GM23338 (cell line): Measurements from ENCODE around the gene DNTTIP2. TPM values are rescaled to one million over a fixed set of nuclear protein-coding genes. Genes with fewer than 3 reads are reported as not detected.

Experiments
- ATAC-seq: fragments of 200-7000 bp; cut with Tn5 transposase; 3 replicates; pipeline ENCODE4 v1.9.1; 2020
- DNase-seq: peaks from one replicate; pipeline ENCODE4 v3.0.0-alpha.2; 2015; ENCODE audit warnings: low spot score
- H2AFZ ChIP-seq: fragments of 200-600 bp; sonication (generic); 2 replicates; pipeline ENCODE4 v1.8.0; 2016; ENCODE audit warnings: antibody characterized with exemption, mild to moderate bottlenecking, moderate library complexity
- H3F3A ChIP-seq: fragments of 200-600 bp; sonication (generic); replicated peaks from 2 replicates; pipeline ENCODE4 v1.8.0; 2017; ENCODE audit warnings: antibody characterized with exemption, mixed run types, low read depth
- H3K27ac ChIP-seq: fragments of 200-600 bp; sonication (generic); 2 replicates; pipeline ENCODE4 v1.6.1; 2016; ENCODE audit warnings: low read depth
- H3K27me3 ChIP-seq: fragments of 200-600 bp; sonication (generic); 2 replicates; pipeline ENCODE4 v1.8.0; 2016; ENCODE audit warnings: mild to moderate bottlenecking, mixed run types, moderate library complexity; ENCODE audit not compliant: insufficient read depth
- H3K36me3 ChIP-seq: fragments of 200-600 bp; sonication (generic); 2 replicates; pipeline ENCODE4 v1.8.0; 2016; ENCODE audit warnings: mild to moderate bottlenecking; ENCODE audit not compliant: insufficient read depth
- H3K4me1 ChIP-seq: fragments of 200-600 bp; sonication (generic); 2 replicates; pipeline ENCODE4 v1.8.0; 2016; ENCODE audit warnings: mild to moderate bottlenecking, moderate library complexity; ENCODE audit not compliant: insufficient read depth
- H3K4me2 ChIP-seq: fragments of 200-600 bp; sonication (generic); 2 replicates; pipeline ENCODE4 v1.7.1; 2017; ENCODE audit warnings: mixed run types
- H3K4me3 ChIP-seq: fragments of 200-600 bp; sonication (generic); 2 replicates; pipeline ENCODE4 v1.6.1; 2016; ENCODE audit warnings: mixed run types
- H3K79me2 ChIP-seq: fragments of 200-600 bp; sonication (generic); replicated peaks from 2 replicates; pipeline ENCODE4 v1.8.0; 2017; ENCODE audit warnings: mild to moderate bottlenecking; ENCODE audit not compliant: insufficient read depth
- H3K9me2 ChIP-seq: fragments of 200-600 bp; sonication (generic); 2 replicates; pipeline ENCODE4 v1.8.0; 2017; ENCODE audit not compliant: insufficient read depth
- H4K20me1 ChIP-seq: fragments of 200-600 bp; sonication (generic); replicated peaks from 2 replicates; pipeline ENCODE4 v1.8.0; 2017; ENCODE audit warnings: mild to moderate bottlenecking; ENCODE audit not compliant: insufficient read depth
- H3K27ac Mint-ChIP-seq: 2 replicates; pipeline ENCODE4 v1.8.0; 2020; ENCODE audit warnings: inconsistent platforms, mild to moderate bottlenecking, moderate library complexity, mixed read lengths
- H3K27me3 Mint-ChIP-seq: 3 replicates; pipeline ENCODE4 v1.8.0; 2022; ENCODE audit warnings: low read depth, mild to moderate bottlenecking, moderate library complexity, mixed read lengths, inconsistent platforms; ENCODE audit not compliant: insufficient read depth, poor library complexity
- H3K36me3 Mint-ChIP-seq: 3 replicates; pipeline ENCODE4 v1.8.0; 2021; ENCODE audit warnings: low read depth, mild to moderate bottlenecking, inconsistent platforms, moderate library complexity, mixed read lengths
- H3K4me1 Mint-ChIP-seq: 3 replicates; pipeline ENCODE4 v1.8.0; 2020; ENCODE audit warnings: mild to moderate bottlenecking, inconsistent platforms, mixed read lengths
- H3K4me3 Mint-ChIP-seq: 3 replicates; pipeline ENCODE4 v1.8.0; 2021; ENCODE audit warnings: moderate library complexity, mild to moderate bottlenecking, inconsistent platforms, mixed read lengths
- H3K9me3 Mint-ChIP-seq: 3 replicates; pipeline ENCODE4 v1.8.0; 2020; ENCODE audit warnings: moderate library complexity, mild to moderate bottlenecking, inconsistent platforms, mixed read lengths
- CREB1 ChIP-seq: fragments of 250-450 bp; sonication (Bioruptor Pico); IDR thresholded peaks from 2 replicates; pipeline ENCODE4 v1.5.0; 2020; ENCODE audit warnings: low read depth, mild to moderate bottlenecking, moderate library complexity
- CTCF ChIP-seq, 2 experiments: fragments of 200-600 bp in 1 of 2; sonication (generic) in 1 of 2; conservative IDR thresholded peaks; 2 replicates each; pipeline versions ENCODE4 v1.5.1 to v1.6.1; 2016 to 2017; ENCODE audit warnings: antibody characterized with exemption in 2 of 2, low read depth in 2 of 2, mild to moderate bottlenecking in 2 of 2, moderate library complexity in 1 of 2
- ETS1 ChIP-seq: IDR thresholded peaks from 2 replicates; pipeline ENCODE4 v1.6.1; 2016; ENCODE audit warnings: antibody characterized with exemption
- EZH2 ChIP-seq: fragments of 200-600 bp; sonication (generic); IDR thresholded peaks from one replicate; pipeline ENCODE4 v1.8.0; 2017; ENCODE audit warnings: antibody characterized with exemption, mild to moderate bottlenecking, low read depth; ENCODE audit not compliant: unreplicated experiment
- EZH2phosphoT487 ChIP-seq: fragments of 200-600 bp; sonication (generic); IDR thresholded peaks from one replicate; pipeline ENCODE4 v1.8.1; 2018; ENCODE audit warnings: antibody characterized with exemption; ENCODE audit not compliant: unreplicated experiment
- JUNB ChIP-seq: IDR thresholded peaks from one replicate; pipeline ENCODE4 v1.6.1; 2016; ENCODE audit warnings: antibody characterized with exemption; ENCODE audit not compliant: unreplicated experiment
- NANOG ChIP-seq: IDR thresholded peaks from 2 replicates; pipeline ENCODE4 v1.6.1; 2016; ENCODE audit warnings: antibody characterized with exemption, borderline replicate concordance
- POLR2AphosphoS5 ChIP-seq: IDR thresholded peaks from 2 replicates; pipeline ENCODE4 v1.6.1; 2016; ENCODE audit warnings: antibody characterized with exemption, low read depth
- REST ChIP-seq: IDR thresholded peaks from one replicate; pipeline ENCODE4 v1.6.1; 2018; ENCODE audit warnings: antibody characterized with exemption; ENCODE audit not compliant: unreplicated experiment
- STAT1 ChIP-seq: IDR thresholded peaks from one replicate; pipeline ENCODE4 v1.6.1; 2016; ENCODE audit warnings: antibody characterized with exemption; ENCODE audit not compliant: unreplicated experiment
- ZNF114 ChIP-seq: fragments of 250-450 bp; sonication (Bioruptor Pico); IDR thresholded peaks from 2 replicates; pipeline ENCODE4 v1.5.0; 2020; ENCODE audit warnings: mild to moderate bottlenecking, moderate library complexity
- ZNF331 ChIP-seq: fragments of 250-450 bp; sonication (Bioruptor Pico); IDR thresholded peaks from 2 replicates; pipeline ENCODE4 v1.5.0; 2020; ENCODE audit warnings: low read depth, mild to moderate bottlenecking, moderate library complexity
- polyA plus RNA-seq: library from polyadenylated mRNA; unstranded; fragments of >200 nt; fragmentation: Nextera tagmentation; extraction: Ambion mirVana; gene quantifications from 2 replicates; pipeline ENCODE4 v1.2.1, GENCODE V29; 2016
- total RNA-seq: library from RNA; depleted of rRNA; stranded (reverse); fragments of >200 nt; shearing (Covaris generic); gene quantifications from 2 replicates; pipeline ENCODE4 v1.2.3, GENCODE V29; 2014
- TF ChIP-seq, protein P1 (sequence below): fragments of 250-450 bp; sonication (Bioruptor Pico); IDR thresholded peaks from 2 replicates; pipeline ENCODE4 v1.5.0; 2020; ENCODE audit warnings: mild to moderate bottlenecking, moderate library complexity

Gene DNTTIP2
- total and polyA plus RNA-seq, 2 experiments from 2014 or later = 48.1 to 91.3 TPM

DNA sequence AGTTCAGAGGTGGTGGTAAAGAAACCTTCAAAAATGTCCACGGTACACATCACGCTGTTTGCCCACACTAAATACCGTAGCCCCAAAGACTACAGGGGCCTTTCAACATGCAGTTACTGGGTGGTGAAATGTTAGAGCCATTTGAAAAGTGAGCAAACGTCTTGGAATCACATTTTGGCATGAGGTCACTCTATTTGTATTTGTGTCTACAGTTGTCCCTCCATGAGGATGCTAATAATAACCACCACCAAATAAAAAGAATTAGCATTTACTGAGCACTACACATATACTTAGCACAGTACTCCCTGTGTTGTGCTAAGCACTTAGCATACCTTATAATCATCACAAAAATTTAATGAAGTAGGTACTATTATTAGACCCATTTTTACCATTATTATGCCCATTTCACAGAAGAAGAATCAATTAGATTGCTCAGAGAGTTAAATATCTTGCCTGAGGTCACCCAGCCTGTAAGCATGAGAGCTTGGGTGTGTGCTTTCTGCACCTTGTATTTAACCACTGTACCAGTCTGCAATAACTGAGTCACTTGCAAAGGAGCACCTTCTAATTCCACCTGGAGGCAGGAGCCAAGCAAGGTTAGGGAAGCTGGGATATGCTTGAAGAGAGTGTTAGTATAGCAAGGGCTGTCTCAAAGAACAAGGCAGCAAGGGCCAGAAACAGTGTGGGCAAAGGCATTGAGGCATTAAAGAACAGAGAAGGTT lies 57.4 kb downstream of the DNTTIP2 start:
- Histone ChIP-seq H3K27me3 (no peaks in the 10 kb centered on the region), H3K79me2 (no peaks in the 10 kb centered on the region), H2AFZ (no peak overlapping the region), H3F3A (0 out of 2 replicates have a peak, but pooled peaks cover 4% of the 10 kb centered on the region), H3K4me2 (peak overlapping the region; percentile 10; the same call in 1 of the 2 replicates), H3K4me1 (peaks cover 25% of the 10 kb centered on the region), H4K20me1 (no peaks in the 10 kb centered on the region), H3K36me3 (no peaks in the 10 kb centered on the region), H3K27ac (peak overlapping the region; percentile 18; the same call in 1 of the 2 replicates), H3K4me3 (no peak overlapping the region), H3K9me2 (peaks cover 31% of the 10 kb centered on the region)
- peak overlapping the region; percentile 84 for H3K27ac Mint-ChIP-seq
- TF ChIP-seq POLR2AphosphoS5 (no peak), STAT1 (no peak), JUNB (no peak), ZNF331 (CRISPR knock-in tag) (no peak), EZH2 (no peak), CTCF (conservative IDR thresholded peaks at IDR 0.05; ENCODE audit: low read depth in 2 of 2) (no peak), ZNF114 (CRISPR knock-in tag) (no peak), CREB1 (no peak), NANOG (no peak), ETS1 (no peak), REST (no peak), EZH2phosphoT487 (no peak)
- TF ChIP-seq, protein P1, sequence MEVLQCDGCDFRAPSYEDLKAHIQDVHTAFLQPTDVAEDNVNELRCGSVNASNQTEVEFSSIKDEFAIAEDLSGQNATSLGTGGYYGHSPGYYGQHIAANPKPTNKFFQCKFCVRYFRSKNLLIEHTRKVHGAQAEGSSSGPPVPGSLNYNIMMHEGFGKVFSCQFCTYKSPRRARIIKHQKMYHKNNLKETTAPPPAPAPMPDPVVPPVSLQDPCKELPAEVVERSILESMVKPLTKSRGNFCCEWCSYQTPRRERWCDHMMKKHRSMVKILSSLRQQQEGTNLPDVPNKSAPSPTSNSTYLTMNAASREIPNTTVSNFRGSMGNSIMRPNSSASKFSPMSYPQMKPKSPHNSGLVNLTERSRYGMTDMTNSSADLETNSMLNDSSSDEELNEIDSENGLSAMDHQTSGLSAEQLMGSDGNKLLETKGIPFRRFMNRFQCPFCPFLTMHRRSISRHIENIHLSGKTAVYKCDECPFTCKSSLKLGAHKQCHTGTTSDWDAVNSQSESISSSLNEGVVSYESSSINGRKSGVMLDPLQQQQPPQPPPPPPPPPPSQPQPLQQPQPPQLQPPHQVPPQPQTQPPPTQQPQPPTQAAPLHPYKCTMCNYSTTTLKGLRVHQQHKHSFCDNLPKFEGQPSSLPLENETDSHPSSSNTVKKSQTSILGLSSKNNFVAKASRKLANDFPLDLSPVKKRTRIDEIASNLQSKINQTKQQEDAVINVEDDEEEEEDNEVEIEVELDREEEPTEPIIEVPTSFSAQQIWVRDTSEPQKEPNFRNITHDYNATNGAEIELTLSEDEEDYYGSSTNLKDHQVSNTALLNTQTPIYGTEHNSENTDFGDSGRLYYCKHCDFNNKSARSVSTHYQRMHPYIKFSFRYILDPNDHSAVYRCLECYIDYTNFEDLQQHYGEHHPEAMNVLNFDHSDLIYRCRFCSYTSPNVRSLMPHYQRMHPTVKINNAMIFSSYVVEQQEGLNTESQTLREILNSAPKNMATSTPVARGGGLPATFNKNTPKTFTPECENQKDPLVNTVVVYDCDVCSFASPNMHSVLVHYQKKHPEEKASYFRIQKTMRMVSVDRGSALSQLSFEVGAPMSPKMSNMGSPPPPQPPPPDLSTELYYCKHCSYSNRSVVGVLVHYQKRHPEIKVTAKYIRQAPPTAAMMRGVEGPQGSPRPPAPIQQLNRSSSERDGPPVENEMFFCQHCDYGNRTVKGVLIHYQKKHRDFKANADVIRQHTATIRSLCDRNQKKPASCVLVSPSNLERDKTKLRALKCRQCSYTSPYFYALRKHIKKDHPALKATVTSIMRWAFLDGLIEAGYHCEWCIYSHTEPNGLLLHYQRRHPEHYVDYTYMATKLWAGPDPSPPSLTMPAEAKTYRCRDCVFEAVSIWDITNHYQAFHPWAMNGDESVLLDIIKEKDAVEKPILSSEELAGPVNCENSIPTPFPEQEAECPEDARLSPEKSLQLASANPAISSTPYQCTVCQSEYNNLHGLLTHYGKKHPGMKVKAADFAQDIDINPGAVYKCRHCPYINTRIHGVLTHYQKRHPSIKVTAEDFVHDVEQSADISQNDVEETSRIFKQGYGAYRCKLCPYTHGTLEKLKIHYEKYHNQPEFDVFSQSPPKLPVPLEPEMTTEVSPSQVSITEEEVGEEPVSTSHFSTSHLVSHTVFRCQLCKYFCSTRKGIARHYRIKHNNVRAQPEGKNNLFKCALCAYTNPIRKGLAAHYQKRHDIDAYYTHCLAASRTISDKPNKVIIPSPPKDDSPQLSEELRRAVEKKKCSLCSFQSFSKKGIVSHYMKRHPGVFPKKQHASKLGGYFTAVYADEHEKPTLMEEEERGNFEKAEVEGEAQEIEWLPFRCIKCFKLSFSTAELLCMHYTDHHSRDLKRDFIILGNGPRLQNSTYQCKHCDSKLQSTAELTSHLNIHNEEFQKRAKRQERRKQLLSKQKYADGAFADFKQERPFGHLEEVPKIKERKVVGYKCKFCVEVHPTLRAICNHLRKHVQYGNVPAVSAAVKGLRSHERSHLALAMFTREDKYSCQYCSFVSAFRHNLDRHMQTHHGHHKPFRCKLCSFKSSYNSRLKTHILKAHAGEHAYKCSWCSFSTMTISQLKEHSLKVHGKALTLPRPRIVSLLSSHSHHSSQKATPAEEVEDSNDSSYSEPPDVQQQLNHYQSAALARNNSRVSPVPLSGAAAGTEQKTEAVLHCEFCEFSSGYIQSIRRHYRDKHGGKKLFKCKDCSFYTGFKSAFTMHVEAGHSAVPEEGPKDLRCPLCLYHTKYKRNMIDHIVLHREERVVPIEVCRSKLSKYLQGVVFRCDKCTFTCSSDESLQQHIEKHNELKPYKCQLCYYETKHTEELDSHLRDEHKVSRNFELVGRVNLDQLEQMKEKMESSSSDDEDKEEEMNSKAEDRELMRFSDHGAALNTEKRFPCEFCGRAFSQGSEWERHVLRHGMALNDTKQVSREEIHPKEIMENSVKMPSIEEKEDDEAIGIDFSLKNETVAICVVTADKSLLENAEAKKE (CRISPR knock-in tag) = no peak
- ATAC-seq = no peak
- peaks cover 4% of the 10 kb centered on the region for H3K27me3 Mint-ChIP-seq
- no peak for DNase-seq
- peaks cover 3% of the 10 kb centered on the region; the same call in 2 of the 3 replicates for H3K36me3 Mint-ChIP-seq
- H3K4me3 Mint-ChIP-seq = peak overlapping the region; percentile 5; the same call in 1 of the 3 replicates
- peaks cover 52% of the 10 kb centered on the region for H3K4me1 Mint-ChIP-seq
- H3K9me3 Mint-ChIP-seq = no peaks in the 10 kb centered on the region; the same call in 2 of the 3 replicates
